GM21717 (cell line): ENCODE results near the gene ZNF441.
"Not testable (repeated sequence)": the region's sequence is repeated elsewhere in the genome, so short reads cannot be mapped to it uniquely, and the experiment has no call there.

Experiments
- ATAC-seq: cut with Tn5 transposase; IDR thresholded peaks from one replicate; pipeline ENCODE4 v1.9.1; 2021; ENCODE audit warnings: mild to moderate bottlenecking, moderate library complexity; ENCODE audit not compliant: unreplicated experiment

ZNF441 gene

DNA sequence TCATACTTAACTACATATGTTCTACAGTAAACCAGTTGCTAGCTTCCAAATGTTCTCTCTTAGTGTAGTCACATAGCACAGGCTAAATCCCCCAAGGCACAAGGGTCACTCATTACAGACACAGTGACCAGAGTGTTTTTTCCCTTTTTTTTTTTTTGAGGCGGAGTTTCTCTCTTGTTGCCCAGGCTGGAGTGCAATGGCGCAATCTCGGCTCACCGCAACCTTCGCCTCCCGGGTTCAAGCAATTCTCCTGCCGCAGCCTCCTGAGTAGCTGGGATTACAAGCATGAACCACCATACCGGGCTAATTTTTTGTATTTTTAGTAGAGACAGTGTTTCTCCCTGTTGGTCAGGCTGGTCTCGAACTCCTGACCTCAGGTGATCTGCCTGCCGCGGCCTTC is 9.9 kb downstream of the ZNF441 start:
- ATAC-seq, result not testable (repeated sequence)

DNA sequence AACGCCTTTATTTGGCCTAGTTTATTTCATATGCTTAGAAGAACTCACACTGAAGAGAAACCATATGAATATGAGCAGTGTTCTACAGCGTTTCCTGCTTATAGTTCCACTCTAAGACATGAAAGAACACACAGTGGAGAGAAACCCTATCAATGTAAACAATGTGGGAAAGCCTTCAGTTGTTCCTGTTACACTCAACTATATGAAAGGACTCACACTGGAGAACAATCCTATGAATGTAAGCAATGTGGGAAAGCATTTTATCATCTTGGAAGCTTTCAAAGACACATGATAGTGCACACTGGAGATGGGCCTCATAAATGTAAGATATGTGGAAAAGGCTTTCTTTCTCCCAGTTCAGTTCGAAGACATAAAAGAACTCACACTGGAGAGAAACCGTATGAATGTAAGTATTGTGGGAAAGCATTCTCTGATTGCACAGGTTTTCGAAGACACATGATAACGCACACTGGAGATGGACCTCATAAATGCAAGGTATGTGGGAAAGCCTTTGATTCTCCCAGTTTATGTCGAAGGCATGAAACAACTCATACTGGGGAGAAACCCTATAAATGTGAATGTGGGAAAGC is 13.7 kb downstream of the ZNF441 start:
- no peak for ATAC-seq

DNA sequence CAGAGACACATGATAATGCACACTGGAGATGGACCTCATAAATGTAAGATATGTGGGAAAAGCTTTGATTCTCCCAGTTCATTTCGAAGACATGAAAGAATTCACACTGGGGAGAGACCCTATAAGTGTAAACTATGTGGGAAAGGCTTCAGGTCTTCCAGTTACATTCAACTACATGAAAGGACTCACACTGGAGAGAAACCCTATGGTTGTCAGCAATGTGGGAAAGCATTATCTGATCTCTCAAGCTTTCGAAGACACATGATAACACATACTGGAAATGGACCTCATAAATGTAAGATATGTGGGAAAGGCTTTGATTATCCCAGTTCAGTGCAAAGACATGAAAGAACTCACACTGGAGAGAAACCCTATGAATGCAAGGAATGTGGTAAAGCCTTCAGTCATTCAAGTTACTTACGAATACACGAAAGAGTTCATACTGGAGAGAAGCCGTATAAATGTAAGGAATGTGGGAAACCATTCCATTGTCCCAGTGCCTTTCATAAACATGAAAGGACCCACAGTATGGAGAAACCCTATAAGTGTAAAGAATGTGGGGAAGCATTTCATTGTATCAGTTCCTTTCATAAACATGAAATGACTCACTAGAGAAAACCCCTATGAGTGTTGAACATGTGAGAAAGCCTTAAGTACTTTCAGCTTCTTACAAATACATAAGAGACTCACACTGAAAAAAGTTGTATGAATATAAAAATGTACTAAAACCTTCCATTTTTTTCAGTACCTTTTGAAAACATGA is 14.7 kb downstream of the ZNF441 start:
- no peak for ATAC-seq

DNA sequence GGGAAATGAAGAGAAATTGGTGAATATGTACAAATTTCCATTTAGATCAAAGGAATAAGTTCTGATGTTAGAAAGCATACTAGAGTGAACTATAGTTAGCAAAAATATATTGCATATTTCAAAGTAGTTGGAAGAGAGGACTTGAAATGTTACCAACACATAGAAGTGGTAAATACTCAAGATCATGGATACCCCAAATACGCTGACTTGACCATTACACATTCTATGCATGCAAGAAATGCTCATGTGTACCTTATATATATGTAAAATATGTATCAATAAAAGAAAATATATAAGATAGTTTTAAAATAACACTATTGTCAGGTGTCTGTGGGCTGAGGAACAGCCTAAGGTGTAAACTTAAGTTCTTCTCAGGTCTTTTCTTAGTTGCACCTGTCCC is 17.0 kb downstream of the ZNF441 start:
- ATAC-seq, result no peak

DNA sequence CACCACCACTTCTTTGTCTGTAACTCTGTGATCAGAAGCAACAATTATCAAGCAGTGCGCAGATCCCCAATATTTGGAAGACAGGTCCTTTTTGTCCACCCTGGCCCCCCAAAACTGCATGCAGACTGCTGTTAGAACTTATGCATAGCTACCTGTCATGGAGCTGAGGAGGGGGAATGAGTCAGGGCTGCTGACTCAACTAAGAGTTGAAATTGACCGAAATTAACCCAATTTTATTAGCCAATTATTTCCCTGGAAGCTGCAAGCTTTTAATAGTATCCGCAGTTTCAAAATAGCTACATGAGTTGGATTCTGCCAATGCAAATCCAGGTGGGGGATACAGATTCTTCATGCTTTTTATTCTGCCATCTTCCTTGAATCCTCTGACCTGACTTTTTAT is 17.6 kb downstream of the ZNF441 start:
- ATAC-seq, result no peak

DNA sequence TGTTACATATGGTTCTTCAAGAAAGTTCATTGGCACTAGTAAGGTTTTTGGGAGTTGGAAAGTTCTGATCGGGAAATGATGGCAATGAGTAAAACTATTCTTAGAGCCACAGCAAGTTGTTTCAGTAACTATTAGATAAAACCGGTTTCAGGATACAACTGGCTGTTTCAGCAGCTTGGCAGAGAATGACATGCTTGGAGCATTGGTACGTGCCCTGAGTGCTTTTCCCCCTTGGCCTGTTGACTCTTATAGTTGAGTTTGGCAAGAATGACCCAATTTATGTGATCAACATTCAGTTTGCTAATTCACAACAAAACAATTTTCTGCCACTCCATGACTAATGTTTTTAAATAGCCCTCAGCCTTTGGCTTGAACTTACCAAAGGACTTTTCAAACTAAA is 20.7 kb downstream of the ZNF441 start:
- ATAC-seq, result no peak

DNA sequence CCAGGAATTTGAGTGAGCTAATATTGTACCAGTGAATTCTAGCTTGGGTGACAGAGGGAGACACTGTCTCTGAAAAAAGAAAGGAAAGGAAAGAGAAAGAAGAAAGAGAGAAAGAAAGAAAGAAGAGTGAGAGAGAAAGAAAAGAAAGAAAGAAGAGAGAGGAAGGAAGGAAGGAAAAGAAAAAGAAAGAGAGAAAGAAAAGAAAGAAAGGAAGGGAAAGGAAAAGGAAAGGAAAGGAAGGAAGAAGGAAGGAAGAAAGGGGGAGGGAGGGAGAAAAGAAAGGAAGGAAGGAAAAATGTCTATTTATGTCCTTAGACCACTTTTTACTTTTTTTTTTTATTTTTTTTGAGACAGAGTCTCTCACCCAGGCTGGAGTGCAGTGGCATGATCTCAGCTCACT is 26.1 kb downstream of the ZNF441 start:
- no peak for ATAC-seq

DNA sequence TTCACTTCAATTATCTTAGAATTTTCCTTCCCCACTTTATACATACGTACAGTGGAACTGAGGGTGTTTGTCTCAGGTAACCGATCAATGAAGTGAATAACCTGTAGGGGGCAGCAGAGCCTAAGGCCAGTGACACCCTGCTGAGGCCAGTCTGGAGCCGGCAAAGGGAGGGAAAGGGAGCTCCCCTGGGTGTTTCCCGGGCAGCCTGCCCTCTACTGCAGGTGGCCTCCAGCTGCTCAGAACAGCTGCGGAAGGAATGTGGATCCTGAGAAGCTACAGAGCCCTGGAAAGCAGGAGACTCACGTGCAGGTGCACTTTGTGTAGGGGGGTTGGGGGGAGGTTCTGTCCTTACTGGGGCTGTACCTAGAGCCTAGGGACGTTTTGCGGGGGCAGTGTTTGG is 30.7 kb downstream of the ZNF441 start:
- ATAC-seq, result peak; percentile 62

DNA sequence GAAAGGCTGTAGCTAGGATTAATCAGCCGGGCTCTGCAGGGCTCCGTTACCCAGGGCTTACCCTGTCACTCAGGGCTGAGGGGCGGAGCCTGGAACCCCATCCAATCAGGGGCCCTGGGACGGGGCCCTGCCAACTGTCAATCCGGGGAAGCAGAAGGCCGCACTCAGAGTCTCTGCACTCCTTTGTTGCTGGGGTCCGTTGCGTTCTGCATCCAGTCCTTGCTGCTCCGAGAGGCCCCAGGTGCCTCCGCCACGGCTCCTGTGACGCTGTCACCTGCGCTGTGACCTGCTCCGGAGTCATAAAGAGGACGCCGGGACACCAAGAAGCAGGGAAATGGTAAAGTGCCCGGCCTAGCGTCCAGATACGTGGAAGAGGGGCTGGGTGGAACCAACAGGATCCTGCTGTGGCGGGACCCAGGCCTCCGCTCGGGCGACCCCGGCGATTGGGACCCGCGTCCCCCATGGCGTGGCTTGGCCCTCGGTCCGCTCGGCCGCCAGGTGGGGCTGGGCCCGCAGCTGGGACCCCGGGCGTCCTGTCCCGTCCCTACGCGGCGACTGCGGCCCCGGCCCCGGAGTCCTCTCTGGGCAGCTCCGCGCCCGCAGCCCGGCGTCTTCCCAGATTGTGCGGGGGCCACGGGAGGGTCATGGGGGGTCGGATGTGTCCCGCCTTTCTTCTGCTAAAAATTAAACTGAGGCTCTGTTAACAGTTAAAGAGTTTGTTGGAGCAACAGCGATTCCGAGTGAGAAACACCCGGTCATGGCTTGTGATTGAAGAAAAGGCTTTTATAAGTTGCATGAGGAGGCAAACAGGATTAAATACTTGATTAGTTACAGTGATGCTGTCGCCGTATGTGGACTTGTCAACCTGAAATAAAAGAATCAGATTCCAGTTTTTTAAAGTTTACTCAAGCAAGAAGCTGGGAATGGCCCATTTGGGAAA is 31.9 kb downstream of the ZNF441 start, which contains the start of gene ZNF491:
Gene ZNF491, plus strand, starts transcription at position 133 of the 940 bp plus-strand sequence. CDS start 7,431 bp downstream, outside the sequence.
- ATAC-seq, result peak; percentile 89

DNA sequence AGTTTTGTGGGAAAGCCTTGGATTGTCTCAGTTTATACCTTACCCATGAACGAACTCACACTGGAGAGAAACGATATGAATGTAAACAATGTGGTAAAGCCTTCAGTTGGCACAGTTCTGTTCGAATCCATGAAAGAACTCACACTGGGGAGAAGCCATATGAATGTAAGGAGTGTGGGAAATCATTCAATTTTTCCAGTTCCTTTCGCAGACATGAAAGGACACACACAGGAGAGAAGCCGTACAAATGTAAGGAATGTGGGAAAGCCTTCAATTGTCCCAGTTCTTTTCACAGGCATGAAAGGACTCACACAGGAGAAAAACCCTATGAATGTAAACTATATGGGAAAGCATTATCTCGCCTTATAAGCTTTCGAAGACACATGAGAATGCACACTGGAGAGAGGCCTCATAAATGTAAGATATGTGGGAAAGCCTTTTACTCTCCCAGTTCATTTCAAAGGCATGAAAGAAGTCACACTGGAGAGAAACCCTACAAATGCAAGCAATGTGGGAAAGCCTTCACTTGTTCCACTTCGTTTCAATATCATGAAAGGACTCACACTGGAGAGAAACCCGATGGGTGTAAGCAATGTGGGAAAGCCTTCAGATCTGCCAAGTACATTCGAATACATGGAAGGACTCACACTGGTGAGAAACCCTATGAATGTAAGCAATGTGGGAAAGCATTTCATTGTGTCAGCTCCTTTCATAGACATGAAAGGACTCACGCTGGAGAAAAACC is 39.7 kb downstream of the ZNF441 start:
- no peak for ATAC-seq

DNA sequence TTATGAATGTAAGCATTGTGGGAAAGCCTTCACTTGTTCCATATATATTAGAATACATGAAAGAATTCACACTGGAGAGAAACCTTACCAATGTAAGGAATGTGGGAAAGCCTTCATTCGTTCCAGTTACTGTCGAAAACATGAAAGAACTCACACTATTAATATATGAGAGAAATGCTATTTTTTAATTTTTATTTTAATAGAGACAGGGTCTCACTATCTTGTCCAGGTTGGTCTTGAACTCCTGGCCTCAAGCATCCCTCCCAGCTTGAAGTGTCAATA is 40.2 kb downstream of the ZNF441 start:
- ATAC-seq, result no peak

DNA sequence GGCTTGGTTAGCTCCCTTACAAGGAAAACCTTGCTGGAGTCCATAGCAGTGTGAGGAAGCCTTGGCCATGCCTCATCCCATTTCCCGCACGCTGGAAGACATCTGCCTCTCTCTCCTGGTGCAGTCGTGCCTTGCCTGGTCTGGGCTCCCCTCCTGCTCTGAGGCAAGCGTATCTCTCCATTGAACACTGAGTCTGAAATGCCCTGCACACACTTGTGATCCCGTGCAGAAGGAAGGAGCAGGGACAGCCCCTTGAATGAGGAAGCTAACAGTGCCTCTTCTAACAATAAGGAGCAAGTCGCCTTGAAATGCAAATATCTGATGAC is 46.9 kb downstream of the ZNF441 start:
- ATAC-seq, result peak; percentile 37

DNA sequence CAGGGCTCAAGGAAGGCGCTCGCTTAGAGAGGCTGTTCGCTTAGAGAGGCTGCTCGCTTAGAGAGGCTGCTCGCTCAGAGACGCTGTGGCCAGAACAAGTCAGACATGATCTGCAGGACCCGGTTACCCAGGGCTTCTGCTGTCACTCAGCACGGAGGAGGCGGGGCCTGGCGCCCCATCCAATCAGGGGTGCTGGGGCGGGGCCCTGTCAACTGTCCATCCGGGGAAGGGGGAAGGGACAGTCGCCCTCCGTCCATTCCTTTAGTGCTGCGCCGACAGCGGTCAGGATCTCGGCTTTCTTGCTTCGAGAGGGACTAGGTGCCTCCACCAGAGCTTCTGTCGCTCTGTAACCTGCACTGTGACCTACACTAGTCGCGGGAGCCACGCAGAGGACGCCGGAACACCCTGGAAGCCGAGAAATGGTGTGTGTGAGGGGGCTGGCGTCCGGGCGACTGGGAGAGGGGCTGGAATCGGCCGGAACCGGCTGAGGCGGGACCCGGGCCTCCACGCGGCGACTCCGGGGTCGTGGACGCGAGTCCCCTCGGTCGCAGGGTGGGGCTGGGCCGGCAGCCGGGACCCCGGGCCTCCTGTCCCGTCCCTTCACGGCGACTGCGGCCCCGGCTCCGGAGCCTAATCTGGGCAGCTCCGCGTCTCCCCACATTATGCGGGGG is 47.4 kb downstream of the ZNF441 start, which contains the start of gene ZNF440:
Gene ZNF440, plus strand, starts transcription at position 245 of the 671 bp plus-strand sequence. Its CDS starts 175 bp downstream, at position 420.
- ATAC-seq, result peak; percentile 95

DNA sequence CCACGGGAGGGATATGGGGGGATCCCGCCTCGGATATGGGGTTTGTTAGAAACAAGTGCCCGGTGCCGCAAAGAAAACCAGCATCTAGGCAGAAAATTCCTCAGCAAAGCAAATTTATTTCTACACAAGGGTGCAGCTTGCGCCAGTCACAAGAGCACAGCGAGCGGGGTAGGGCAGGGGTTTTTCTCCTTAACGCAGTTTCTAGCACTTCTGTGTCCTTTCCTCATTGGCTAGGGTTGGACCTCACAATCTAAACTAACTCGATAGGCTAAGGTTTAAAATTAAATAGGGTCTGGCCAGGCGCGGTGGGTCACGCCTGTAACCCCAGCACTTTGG is 47.9 kb downstream of the ZNF441 start:
- no peak for ATAC-seq

DNA sequence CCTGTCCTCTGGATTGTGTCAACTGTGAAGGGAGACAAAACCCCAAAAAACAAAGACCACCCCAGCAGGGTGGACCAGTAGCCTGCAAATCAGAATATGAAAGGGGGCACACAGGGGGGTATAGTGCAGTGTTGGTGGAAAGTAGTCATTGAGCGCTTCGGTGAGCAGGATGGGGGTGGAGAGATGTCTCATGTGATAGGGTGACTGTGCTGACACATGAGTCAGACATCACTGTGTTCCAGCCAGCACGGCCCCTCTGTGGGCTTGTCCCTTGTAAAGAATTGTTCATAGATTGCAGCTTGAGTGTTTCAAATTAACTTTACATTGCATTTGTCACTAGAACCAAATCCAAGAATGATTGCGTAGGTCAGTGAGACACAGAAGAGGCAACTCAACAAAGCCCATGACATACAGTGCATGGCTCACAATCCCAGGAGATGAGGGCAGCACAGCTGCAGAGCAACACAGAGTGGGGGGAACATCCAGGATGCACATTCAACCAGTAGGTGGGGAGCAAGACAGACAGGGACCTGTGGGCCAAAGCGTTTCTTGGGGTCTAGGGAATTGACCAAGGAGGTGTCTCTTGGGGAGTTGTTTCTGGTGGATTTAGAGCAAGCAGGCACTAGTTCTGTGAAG is 54.8 kb downstream of the ZNF441 start:
- no peak for ATAC-seq

DNA sequence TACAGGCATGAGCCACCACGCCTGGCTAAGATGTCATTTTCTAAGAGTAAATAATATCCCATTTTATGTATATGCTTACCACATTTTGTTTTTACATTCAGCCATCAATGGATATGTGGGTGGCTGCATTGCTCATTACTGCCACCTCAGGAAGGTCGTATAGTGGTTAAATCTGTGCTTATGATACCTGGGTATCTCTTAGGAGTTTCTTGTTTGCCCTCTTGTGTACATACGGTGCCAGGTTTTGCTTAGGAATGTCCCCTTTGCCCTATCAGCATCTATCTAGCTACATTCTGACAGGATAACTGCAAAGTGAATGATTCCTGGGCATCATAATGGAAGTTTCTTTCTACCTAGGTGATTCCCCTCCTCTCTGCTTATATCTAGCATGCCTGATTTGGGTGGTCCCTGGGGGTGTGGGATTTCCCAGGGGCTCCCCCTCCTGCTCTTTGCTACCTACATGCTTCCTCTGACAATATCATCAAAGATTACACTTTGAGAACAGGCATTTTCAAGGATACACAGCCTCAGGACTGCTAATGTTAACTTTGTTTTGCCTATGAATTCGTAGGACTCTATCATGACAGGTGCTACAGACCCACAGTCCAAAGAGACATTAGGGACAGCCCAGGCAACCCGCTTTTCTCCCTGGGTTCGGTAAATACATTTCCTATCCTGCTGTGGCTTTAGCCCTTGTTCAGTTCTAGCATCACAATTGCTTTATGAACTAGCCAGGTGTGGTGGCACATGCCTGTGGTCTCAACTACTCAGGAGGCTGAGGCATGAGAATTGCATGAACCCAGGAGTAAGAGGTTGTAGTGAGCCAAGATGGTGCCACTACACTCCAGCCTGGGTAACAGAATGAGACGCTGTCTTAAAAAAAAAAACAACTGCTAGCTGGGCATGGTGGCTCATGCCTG is 62.4 kb downstream of the ZNF441 start:
- ATAC-seq, result not testable (repeated sequence)

DNA sequence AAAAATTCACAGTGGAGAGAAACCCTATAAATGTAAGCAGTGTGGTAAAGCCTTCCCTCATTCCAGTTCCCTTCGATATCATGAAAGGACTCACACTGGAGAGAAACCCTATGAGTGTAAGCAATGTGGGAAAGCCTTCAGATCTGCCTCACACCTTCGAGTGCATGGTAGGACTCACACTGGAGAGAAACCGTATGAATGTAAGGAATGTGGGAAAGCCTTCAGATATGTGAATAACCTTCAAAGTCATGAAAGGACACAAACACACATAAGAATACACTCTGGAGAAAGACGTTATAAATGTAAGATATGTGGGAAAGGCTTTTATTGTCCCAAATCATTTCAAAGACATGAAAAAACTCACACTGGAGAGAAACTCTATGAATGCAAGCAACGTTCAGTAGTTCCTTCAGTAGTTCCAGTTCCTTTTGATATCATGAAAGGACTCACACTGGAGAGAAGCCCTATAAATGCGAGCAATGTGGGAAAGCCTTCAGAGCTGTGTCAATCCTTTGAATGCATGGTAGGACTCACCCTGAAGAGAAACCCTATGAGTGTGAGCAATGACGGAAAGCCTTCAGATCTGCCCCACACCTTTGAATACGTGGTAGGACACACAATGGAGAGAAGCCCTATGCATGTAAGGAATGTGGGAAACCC is 65.6 kb downstream of the ZNF441 start:
- no peak for ATAC-seq

DNA sequence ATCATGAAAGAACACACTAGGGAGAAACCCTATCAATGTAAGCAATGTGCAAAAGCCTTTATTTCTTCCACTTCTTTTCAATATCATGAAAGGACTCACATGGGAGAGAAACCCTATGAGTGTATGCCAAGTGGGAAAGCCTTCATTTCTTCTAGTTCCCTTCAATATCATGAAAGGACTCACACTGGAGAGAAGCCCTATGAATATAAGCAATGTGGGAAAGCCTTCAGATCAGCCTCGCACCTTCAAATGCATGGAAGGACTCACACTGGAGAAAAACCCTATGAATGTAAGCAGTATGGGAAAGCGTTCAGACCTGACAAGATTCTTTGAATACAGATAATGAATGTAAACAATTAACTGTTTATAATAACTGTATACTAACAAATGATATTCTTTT is 66.7 kb downstream of the ZNF441 start:
- no peak for ATAC-seq
